B cell (primary cell): ENCODE measurements around the gene GSE1. TPM values are rescaled to one million over a fixed set of nuclear protein-coding genes. Genes with fewer than 3 reads are reported as not detected.
A peak's percentile ranks its signal among the peaks of the same experiment; 100 is the strongest.

ENCODE experiments used
- ATAC-seq: fragments of 200-7000 bp; cut with Tn5 transposase; one replicate; pipeline ENCODE4 v1.10.0; 2021; ENCODE audit warnings: low read depth, mild to moderate bottlenecking, moderate number of reproducible peaks, moderate library complexity
- CTCF ChIA-PET: fragments of 350-600 bp; sonication (Branson Sonifier 250); formaldehyde crosslinking; loops from one replicate; lab custom pipeline; 2021; ENCODE audit warnings: antibody characterized with exemption, inconsistent platforms; lab: Charles Lee
- POLR2A ChIA-PET: fragments of 350-600 bp; sonication (Branson Sonifier 250); formaldehyde crosslinking; loops from one replicate; lab custom pipeline; 2021; ENCODE audit warnings: antibody characterized with exemption; lab: Charles Lee
- DNase-seq: peaks from one replicate; pipeline ENCODE4 v3.0.0; 2013
- H2AFZ ChIP-seq: 2 replicates; pipeline ENCODE4 v1.6.1; 2012; ENCODE audit warnings: mild to moderate bottlenecking, low read depth, low read length; ENCODE audit not compliant: insufficient read depth, poor library complexity, severe bottlenecking
- H3K27ac ChIP-seq, 2 donors: 1 replicate in 1 of 2; 2 replicates in 1 of 2; pipeline ENCODE4 v1.5.1; 2012 to 2013; ENCODE audit warnings: low read length in 2 of 2, mild to moderate bottlenecking in 2 of 2, moderate library complexity in 1 of 2
- H3K27me3 ChIP-seq, 4 experiments: fragments of 200-600 bp in 1 of 4; sonication (generic) in 1 of 4; replicated peaks in 1 of 4; 1 replicate in 2 of 4; 2 replicates in 2 of 4; pipeline versions ENCODE4 v1.6.1 to v1.7.0; 2013 to 2016; ENCODE audit warnings: low read length in 3 of 4, mild to moderate bottlenecking in 2 of 4, mixed read lengths in 1 of 4, moderate library complexity in 1 of 4; ENCODE audit not compliant: insufficient read depth in 4 of 4, control insufficient read depth in 3 of 4; ENCODE audit errors: control extremely low read depth in 1 of 4
- H3K36me3 ChIP-seq, 2 experiments: replicated peaks in 1 of 2; 1 replicate in 1 of 2; 2 replicates in 1 of 2; pipeline versions ENCODE4 v1.6.1 to v1.7.1; 2013; ENCODE audit warnings: low read length in 1 of 2; ENCODE audit not compliant: insufficient read depth in 2 of 2, control insufficient read depth in 1 of 2; ENCODE audit errors: control extremely low read depth in 1 of 2, extremely low read depth in 1 of 2
- H3K4me1 ChIP-seq, 2 donors: fragments of 200-600 bp in 1 of 2; sonication (generic) in 1 of 2; 1 replicate in 1 of 2; 2 replicates in 1 of 2; pipeline versions ENCODE4 v1.5.1 to v1.6.1; 2013 to 2017; ENCODE audit warnings: low read length in 2 of 2; ENCODE audit not compliant: control insufficient read depth in 2 of 2, insufficient read depth in 2 of 2
- H3K4me2 ChIP-seq: replicated peaks from 2 replicates; pipeline ENCODE3; 2012; ENCODE audit warnings: mild to moderate bottlenecking, low read depth, low read length; ENCODE audit not compliant: poor library complexity, severe bottlenecking
- H3K4me3 ChIP-seq, 5 experiments: fragments of 200-600 bp in 1 of 5; sonication (generic) in 1 of 5; 1 replicate in 3 of 5; 2 replicates in 2 of 5; pipeline versions ENCODE4 v1.5.1 to v1.7.0; 2011 to 2016; ENCODE audit warnings: low read length in 4 of 5, mild to moderate bottlenecking in 4 of 5, low read depth in 2 of 5, control low read depth in 1 of 5, moderate library complexity in 1 of 5; ENCODE audit not compliant: insufficient read depth in 1 of 5; ENCODE audit errors: control extremely low read depth in 1 of 5, extremely low read depth in 1 of 5
- H3K79me2 ChIP-seq: fragments of 200-600 bp; sonication (generic); one replicate; pipeline ENCODE4 v1.6.0; 2016; ENCODE audit warnings: low read length; ENCODE audit not compliant: control insufficient read depth, insufficient read depth
- H3K9ac ChIP-seq: fragments of 200-600 bp; sonication (generic); 2 replicates; pipeline ENCODE4 v1.6.1; 2017; ENCODE audit warnings: mild to moderate bottlenecking, low read length, moderate library complexity
- H3K9me3 ChIP-seq, 3 donors: one replicate each; pipeline versions ENCODE4 v1.6.1 to v1.7.1; 2013; ENCODE audit warnings: low read length in 2 of 3; ENCODE audit not compliant: control insufficient read depth in 2 of 3, insufficient read depth in 1 of 3; ENCODE audit errors: control extremely low read depth in 1 of 3
- H4K20me1 ChIP-seq: 2 replicates; pipeline ENCODE4 v1.6.0; 2012; ENCODE audit warnings: mild to moderate bottlenecking, low read length; ENCODE audit not compliant: insufficient read depth, control insufficient read depth, poor library complexity, severe bottlenecking
- H3K27ac Mint-ChIP-seq: one replicate; pipeline ENCODE4 v1.8.0; 2021; ENCODE audit warnings: mixed read lengths
- H3K27me3 Mint-ChIP-seq: one replicate; pipeline ENCODE4 v1.8.0; 2021; ENCODE audit warnings: mixed read lengths
- H3K4me1 Mint-ChIP-seq: one replicate; pipeline ENCODE4 v1.8.0; 2021; ENCODE audit warnings: mixed read lengths
- H3K4me3 Mint-ChIP-seq: one replicate; pipeline ENCODE4 v1.8.0; 2021; ENCODE audit warnings: mixed read lengths
- H3K9me3 Mint-ChIP-seq: one replicate; pipeline ENCODE4 v1.8.0; 2022; ENCODE audit warnings: mixed read lengths; ENCODE audit not compliant: insufficient read depth
- EZH2 ChIP-seq: IDR thresholded peaks from 2 replicates; pipeline ENCODE4 v1.6.1; 2012; ENCODE audit warnings: borderline replicate concordance, low read depth, mild to moderate bottlenecking, moderate library complexity, low read length; ENCODE audit not compliant: insufficient read depth, poor library complexity, severe bottlenecking
- WGBS: methylation state at CpG from one replicate; pipeline ENCODE4 v1.1.5; 2013; ENCODE audit warnings: missing lambda C conversion rate; ENCODE audit not compliant: insufficient coverage; 5-methylcytosine and 5-hydroxymethylcytosine counted together
- intact Hi-C: fragments of 100-400 bp; cut with micrococcal nuclease; formaldehyde crosslinking; loops from one replicate; pipeline ENCODE4 v1.10.0; 2022
- polyA plus RNA-seq: library from polyadenylated mRNA; depleted of rRNA; stranded (reverse); fragments of >200 nt; gene quantifications from 2 replicates; pipeline ENCODE4 v1.2.3, GENCODE V29; 2012
- total RNA-seq, 2 donors: library from RNA; stranded (reverse); fragments of 120-200 nt in 1 of 2; gene quantifications; 1 replicate in 1 of 2; 2 replicates in 1 of 2; pipeline versions ENCODE4 v1.2.3 to v1.2.4, GENCODE V29; 2013 to 2022
- TF ChIP-seq, protein P1 (sequence below): fragments of 200-600 bp; IDR thresholded peaks from one replicate; pipeline ENCODE4 v1.8.0; 2022; ENCODE audit warnings: antibody characterized with exemption, mild to moderate bottlenecking

The GSE1 gene
- total and polyA plus RNA-seq, 2 donors (not counting 1 experiment from before 2014, with no cell fraction given): 57.3 to 76.1 TPM

DNA sequence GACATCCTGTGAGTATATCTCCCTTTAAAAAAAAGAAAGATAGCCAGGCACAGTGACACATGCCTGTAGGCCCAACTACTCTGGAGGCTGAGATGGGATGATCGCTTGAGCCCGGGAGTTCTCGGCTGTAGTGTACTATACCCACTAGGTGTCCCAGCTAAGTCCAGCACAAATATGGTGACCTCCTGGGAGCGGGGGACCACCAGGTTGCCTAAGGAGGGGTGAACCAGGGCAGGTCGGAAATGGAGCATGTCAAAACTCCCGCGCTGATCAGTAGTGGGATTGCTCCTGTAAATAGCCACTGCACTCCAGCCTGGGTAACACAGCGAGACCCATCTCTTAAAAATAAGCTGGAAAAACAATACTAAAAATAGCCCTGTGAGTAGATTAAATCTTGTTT lies 46.2 kb downstream of the GSE1 start:
- WGBS: 96% methylated on average over 7 of the region's 8 CpGs
- H3K79me2 ChIP-seq: peaks cover 20% of the 10 kb centered on the region
- H3K4me1 ChIP-seq: no peaks in the 10 kb centered on the region
- no peak overlapping the region for H3K9ac ChIP-seq
- DNase-seq (no peak), ATAC-seq (no peak)
- ChIA-PET POLR2A (no interaction called here), CTCF (interaction anchor here (0.7 to 6.7 kb wide), 19 partner anchors 9 to 362 kb away, joined by 3 to 58 read pairs (median 4); no protein-coding TSS in a partner anchor)
- H3K4me1 Mint-ChIP-seq: peaks cover 4% of the 10 kb centered on the region
- no peak overlapping the region for H3K27ac ChIP-seq
- no peak overlapping the region for H3K4me3 Mint-ChIP-seq
- H4K20me1 ChIP-seq: peaks cover 79% of the 10 kb centered on the region
- no peak overlapping the region for H3K4me2 ChIP-seq
- intact Hi-C loops: loop anchor here (1.0 kb wide), 2 partner anchors 59 to 100 kb away; no protein-coding TSS in a partner anchor
- TF ChIP-seq, protein P1, sequence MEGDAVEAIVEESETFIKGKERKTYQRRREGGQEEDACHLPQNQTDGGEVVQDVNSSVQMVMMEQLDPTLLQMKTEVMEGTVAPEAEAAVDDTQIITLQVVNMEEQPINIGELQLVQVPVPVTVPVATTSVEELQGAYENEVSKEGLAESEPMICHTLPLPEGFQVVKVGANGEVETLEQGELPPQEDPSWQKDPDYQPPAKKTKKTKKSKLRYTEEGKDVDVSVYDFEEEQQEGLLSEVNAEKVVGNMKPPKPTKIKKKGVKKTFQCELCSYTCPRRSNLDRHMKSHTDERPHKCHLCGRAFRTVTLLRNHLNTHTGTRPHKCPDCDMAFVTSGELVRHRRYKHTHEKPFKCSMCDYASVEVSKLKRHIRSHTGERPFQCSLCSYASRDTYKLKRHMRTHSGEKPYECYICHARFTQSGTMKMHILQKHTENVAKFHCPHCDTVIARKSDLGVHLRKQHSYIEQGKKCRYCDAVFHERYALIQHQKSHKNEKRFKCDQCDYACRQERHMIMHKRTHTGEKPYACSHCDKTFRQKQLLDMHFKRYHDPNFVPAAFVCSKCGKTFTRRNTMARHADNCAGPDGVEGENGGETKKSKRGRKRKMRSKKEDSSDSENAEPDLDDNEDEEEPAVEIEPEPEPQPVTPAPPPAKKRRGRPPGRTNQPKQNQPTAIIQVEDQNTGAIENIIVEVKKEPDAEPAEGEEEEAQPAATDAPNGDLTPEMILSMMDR: no peak
- no peak for TF ChIP-seq EZH2
- H3K27me3 ChIP-seq: no peaks in the 10 kb centered on the region
- H2AFZ ChIP-seq: no peak overlapping the region
- H3K9me3 Mint-ChIP-seq: no peaks in the 10 kb centered on the region
- H3K9me3 ChIP-seq: no peaks in the 10 kb centered on the region
- no peaks in the 10 kb centered on the region for H3K27me3 Mint-ChIP-seq
- no peak overlapping the region for H3K4me3 ChIP-seq
- no peak overlapping the region for H3K27ac Mint-ChIP-seq
- peaks cover 5 to 86% of the 10 kb centered on the region in 2 experiments for H3K36me3 ChIP-seq

DNA sequence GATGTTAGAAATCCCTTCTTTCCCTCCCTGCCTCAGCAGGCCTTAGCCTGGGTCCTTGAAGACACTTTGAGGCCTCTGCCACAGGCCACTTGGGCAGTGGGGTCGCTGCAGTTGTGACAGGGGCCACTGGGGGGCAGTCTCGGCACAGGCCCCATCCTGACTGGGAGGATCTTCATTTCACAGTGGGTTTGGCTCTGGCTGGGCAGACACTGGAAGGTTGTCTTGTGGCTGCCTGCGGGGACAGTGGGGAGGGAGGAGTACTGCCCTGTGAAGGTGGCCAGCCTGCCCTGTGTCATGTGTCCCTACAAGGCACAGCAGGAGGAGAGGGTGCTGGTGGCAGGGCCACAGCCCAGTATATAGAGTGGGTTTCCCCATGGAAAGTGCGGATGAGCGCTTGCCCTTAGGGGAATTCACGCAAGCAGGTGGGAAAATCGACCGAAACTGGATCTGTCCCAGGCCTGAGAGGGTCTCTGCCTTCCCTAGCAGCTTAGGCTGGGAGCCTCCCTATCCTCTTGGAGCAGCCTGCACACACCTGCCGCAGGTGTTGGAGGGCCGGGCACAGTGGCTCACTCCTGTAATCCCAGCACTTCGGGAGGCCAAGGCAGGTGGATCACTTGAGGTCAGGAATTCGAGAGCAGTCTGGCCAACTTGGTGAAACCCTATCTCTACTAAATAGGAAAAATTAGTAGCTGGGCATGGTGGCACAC lies 46.8 kb downstream of the GSE1 start:
- H4K20me1 ChIP-seq: peaks cover 76% of the 10 kb centered on the region
- H3K4me1 ChIP-seq: no peaks in the 10 kb centered on the region
- H3K27ac Mint-ChIP-seq: peak overlapping the region; percentile 76
- H3K4me1 Mint-ChIP-seq: peaks cover 4% of the 10 kb centered on the region
- ChIA-PET CTCF (interaction anchor here (0.6 to 6.7 kb wide), 23 partner anchors 8 to 905 kb away, joined by 3 to 58 read pairs (median 4); no protein-coding TSS in a partner anchor), POLR2A (interaction anchor here (0.6 kb wide), 1 partner anchor 46 kb away, joined by 11 read pairs; no protein-coding TSS in a partner anchor)
- H3K4me3 Mint-ChIP-seq: no peak overlapping the region
- no peaks in the 10 kb centered on the region for H3K27me3 Mint-ChIP-seq
- TF ChIP-seq, protein P1: peak; percentile 90
- no peak for TF ChIP-seq EZH2
- peaks cover 17% of the 10 kb centered on the region for H3K79me2 ChIP-seq
- H3K36me3 ChIP-seq: peaks cover 5 to 86% of the 10 kb centered on the region in 2 experiments
- intact Hi-C loops: loop anchor here (1.0 kb wide), 2 partner anchors 58 to 99 kb away; no protein-coding TSS in a partner anchor
- peak; percentile 73 for DNase-seq
- no peak overlapping the region for H3K27ac ChIP-seq
- H3K4me3 ChIP-seq: no peak overlapping the region
- no peaks in the 10 kb centered on the region for H3K27me3 ChIP-seq
- WGBS: 82% methylated on average over 10 of the region's 12 CpGs
- H2AFZ ChIP-seq: no peak overlapping the region
- peak; percentile 94 for ATAC-seq
- no peaks in the 10 kb centered on the region for H3K9me3 ChIP-seq
- no peak overlapping the region for H3K9ac ChIP-seq
- H3K9me3 Mint-ChIP-seq: no peaks in the 10 kb centered on the region
- H3K4me2 ChIP-seq: no peak overlapping the region
